NT2/D1 (cell line): Measurements from ENCODE around the gene SEC24C.

ENCODE experiments used
- SUZ12 ChIP-seq: IDR thresholded peaks from 2 replicates; pipeline ENCODE4 v1.6.1; 2011; ENCODE audit not compliant: insufficient read length, insufficient read depth; ENCODE audit errors: extremely low read depth
- YY1 ChIP-seq: IDR thresholded peaks from 2 replicates; pipeline ENCODE4 v1.6.1; 2011; ENCODE audit not compliant: insufficient read length, insufficient read depth
- ZNF274 ChIP-seq: IDR thresholded peaks from 2 replicates; pipeline ENCODE4 v1.6.1; 2011; ENCODE audit warnings: mild to moderate bottlenecking, low read depth, low read length

GRCh38 chr10:73734028-73734720 lies 10.0 kb upstream of the SEC24C start:
- TF ChIP-seq SUZ12 (no peak), YY1 (no peak), ZNF274 (no peak)
